ENCODE results near the gene MSRB3.

DNA sequence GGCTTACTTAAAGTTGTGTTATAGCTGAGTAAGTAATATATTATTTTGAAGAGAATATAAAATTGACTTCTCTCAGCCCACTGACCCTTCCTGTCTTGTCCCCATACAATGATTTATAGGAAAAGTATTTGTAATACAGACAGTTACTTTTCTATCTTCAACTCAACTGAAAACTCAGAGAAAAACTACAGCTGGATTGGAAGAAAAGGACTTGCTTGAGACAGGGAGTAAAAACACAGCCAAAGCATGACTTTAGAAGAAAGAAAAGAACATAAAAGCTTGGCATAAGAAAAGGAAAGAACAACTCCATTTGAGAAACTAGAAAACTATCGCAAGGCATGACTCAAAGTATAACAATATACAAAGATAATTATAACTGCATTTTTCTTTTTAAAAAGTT, 57.5 kb downstream of the MSRB3 start:
- TF ChIP-seq, protein P1, sequence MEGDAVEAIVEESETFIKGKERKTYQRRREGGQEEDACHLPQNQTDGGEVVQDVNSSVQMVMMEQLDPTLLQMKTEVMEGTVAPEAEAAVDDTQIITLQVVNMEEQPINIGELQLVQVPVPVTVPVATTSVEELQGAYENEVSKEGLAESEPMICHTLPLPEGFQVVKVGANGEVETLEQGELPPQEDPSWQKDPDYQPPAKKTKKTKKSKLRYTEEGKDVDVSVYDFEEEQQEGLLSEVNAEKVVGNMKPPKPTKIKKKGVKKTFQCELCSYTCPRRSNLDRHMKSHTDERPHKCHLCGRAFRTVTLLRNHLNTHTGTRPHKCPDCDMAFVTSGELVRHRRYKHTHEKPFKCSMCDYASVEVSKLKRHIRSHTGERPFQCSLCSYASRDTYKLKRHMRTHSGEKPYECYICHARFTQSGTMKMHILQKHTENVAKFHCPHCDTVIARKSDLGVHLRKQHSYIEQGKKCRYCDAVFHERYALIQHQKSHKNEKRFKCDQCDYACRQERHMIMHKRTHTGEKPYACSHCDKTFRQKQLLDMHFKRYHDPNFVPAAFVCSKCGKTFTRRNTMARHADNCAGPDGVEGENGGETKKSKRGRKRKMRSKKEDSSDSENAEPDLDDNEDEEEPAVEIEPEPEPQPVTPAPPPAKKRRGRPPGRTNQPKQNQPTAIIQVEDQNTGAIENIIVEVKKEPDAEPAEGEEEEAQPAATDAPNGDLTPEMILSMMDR (IDR thresholded peaks at IDR 0.05 in 2 of 3, conservative IDR thresholded peaks at IDR 0.05 in 1 of 3; ENCODE audit: control insufficient read depth in 2 of 3, extremely low read depth in 1 of 3, insufficient read depth in 1 of 3, low read depth in 3 of 3, low read length in 3 of 3), result no peak
- TF ChIP-seq CREM (IDR thresholded peaks at IDR 0.05; ENCODE audit: low read depth) (no peak), POLR2A (IDR thresholded peaks at IDR 0.05; ENCODE audit: low read depth, low read length) (no peak)
- TF ChIP-seq, protein P2, sequence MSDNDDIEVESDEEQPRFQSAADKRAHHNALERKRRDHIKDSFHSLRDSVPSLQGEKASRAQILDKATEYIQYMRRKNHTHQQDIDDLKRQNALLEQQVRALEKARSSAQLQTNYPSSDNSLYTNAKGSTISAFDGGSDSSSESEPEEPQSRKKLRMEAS (IDR thresholded peaks at IDR 0.05; ENCODE audit: low read depth, low read length), result no peak
- TF ChIP-seq, protein P3, sequence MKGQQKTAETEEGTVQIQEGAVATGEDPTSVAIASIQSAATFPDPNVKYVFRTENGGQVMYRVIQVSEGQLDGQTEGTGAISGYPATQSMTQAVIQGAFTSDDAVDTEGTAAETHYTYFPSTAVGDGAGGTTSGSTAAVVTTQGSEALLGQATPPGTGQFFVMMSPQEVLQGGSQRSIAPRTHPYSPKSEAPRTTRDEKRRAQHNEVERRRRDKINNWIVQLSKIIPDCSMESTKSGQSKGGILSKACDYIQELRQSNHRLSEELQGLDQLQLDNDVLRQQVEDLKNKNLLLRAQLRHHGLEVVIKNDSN (IDR thresholded peaks at IDR 0.05; ENCODE audit: borderline replicate concordance, extremely low read length, insufficient read depth, low read depth, low read length), result no peak

Data from GM12878 (cell line).